Measurements from ENCODE around the gene AGTRAP. TPM values are rescaled to one million over a fixed set of nuclear protein-coding genes. Genes with fewer than 3 reads are reported as not detected.
A peak's percentile ranks its signal among the peaks of the same experiment; 100 is the strongest.

Gene AGTRAP
- total and polyA plus RNA-seq, 9 of the 15 experiments (the other 6 are each of a cell fraction or from before 2014, with no cell fraction given) = 26.8 to 105 (median 57.5) TPM

- Histone ChIP-seq H3K27me3 (ENCODE audit: control insufficient read depth in 2 of 2, insufficient read depth in 2 of 2, low read length in 2 of 2) (no peaks in the 10 kb centered on the region), H3K36me3 (ENCODE audit: control insufficient read depth, insufficient read depth, low read length) (no peaks in the 10 kb centered on the region), H3K4me3 (no peak overlapping the region), H3K9me1 (ENCODE audit: control insufficient read depth, insufficient read depth, low read length) (no peaks in the 10 kb centered on the region), H3K9me3 (replicated peaks; ENCODE audit: control insufficient read depth, insufficient read depth, low read depth, low read length) (no peaks in the 10 kb centered on the region), H2AFZ (ENCODE audit: low read depth, low read length) (no peak overlapping the region), H3K79me2 (ENCODE audit: control insufficient read depth, insufficient read depth, low read length) (no peaks in the 10 kb centered on the region), H3K4me1 (replicated peaks in 1 of 2; ENCODE audit: control insufficient read depth in 2 of 2, insufficient read depth in 2 of 2, low read length in 2 of 2) (peaks cover 5 to 22% of the 10 kb centered on the region in 2 experiments; a peak in 4 of 5 replicates), H3K9ac (ENCODE audit: insufficient read depth in 1 of 2, low read depth in 2 of 2, low read length in 2 of 2) (peak overlapping the region in 1 of 2 experiments; percentile 63; a peak in 2 of 4 replicates), H3K4me2 (ENCODE audit: insufficient read depth, low read length) (no peak overlapping the region), H3K27ac (ENCODE audit: extremely low read depth, low read depth, low read length) (no peak overlapping the region), H4K20me1 (replicated peaks; ENCODE audit: control insufficient read depth, insufficient read depth, low read length) (no peaks in the 10 kb centered on the region; the same call in 1 of the 2 replicates)
- ChIA-PET CTCF (ENCODE audit: low intra/inter-chr PET ratio) (no interaction called here), POLR2A (interaction anchor here (0.5 to 1.3 kb wide), 6 partner anchors 16 to 196 kb away, joined by 3 to 7 read pairs (median 3); no protein-coding TSS in a partner anchor)
- 68% methylated on average over 10 of the region's 11 CpGs for WGBS (ENCODE audit: insufficient coverage, low coverage, missing lambda C conversion rate)
- no TSS peak for BruUV-seq (replicated peaks)
- ATAC-seq (no peak), FAIRE-seq (no peak), DNase-seq (ENCODE audit: extremely low read depth in 1 of 4, low spot score in 3 of 4) (no peak)
- in situ Hi-C loops (cut with MboI) (no loop called here), intact Hi-C loops (cut with micrococcal nuclease) (no loop called here)
- peak; percentile 27 to 60; a peak in 1 of 4 replicates for TF ChIP-seq KDM1A (IDR thresholded peaks at IDR 0.05)
- TF ChIP-seq CBX1 (IDR thresholded peaks at IDR 0.05; ENCODE audit: low read depth) = peak; percentile 75; the same call in 1 of the 2 replicates
- no peak for TF ChIP-seq BRCA1 (IDR thresholded peaks at IDR 0.05)
- no peak for TF ChIP-seq BRCA1 (CRISPR knock-in tag; IDR thresholded peaks at IDR 0.05)
- TF ChIP-seq ZSCAN32 (CRISPR knock-in tag; IDR thresholded peaks at IDR 0.05) = no peak
- TF ChIP-seq FUS (optimal IDR thresholded peaks at IDR 0.05; ENCODE audit: low read depth, low read length) = no peak
- no peak for TF ChIP-seq HNRNPLL (IDR thresholded peaks at IDR 0.05; ENCODE audit: low read depth, low read length, poor library complexity, severe bottlenecking)
- TF ChIP-seq ZNF518B (CRISPR knock-in tag; IDR thresholded peaks at IDR 0.05) = no peak
- peak; percentile 55 for TF ChIP-seq ZFP36 (IDR thresholded peaks at IDR 0.05; ENCODE audit: low read depth, low read length, partially characterized antibody)
- TF ChIP-seq FOXA3 (CRISPR knock-in tag; conservative IDR thresholded peaks at IDR 0.05 in 1 of 2, IDR thresholded peaks at IDR 0.05 in 1 of 2) = 0 out of 4 replicates have a peak, but pooled peaks of 1 of the 2 experiments have one; percentile 24
- TF ChIP-seq CHD2 (IDR thresholded peaks at IDR 0.05; ENCODE audit: low read depth, low read length) = no peak
- TF ChIP-seq GABPB1 (CRISPR knock-in tag; IDR thresholded peaks at IDR 0.05) = no peak
- TF ChIP-seq HNRNPH1 (optimal IDR thresholded peaks at IDR 0.05; ENCODE audit: low read depth, low read length) = no peak
- peak; percentile 72; the same call in 1 of the 2 replicates for TF ChIP-seq SMARCA5 (IDR thresholded peaks at IDR 0.05)
- no peak for TF ChIP-seq LARP7 (IDR thresholded peaks at IDR 0.05)
- no peak for TF ChIP-seq ZBTB9 (CRISPR knock-in tag; IDR thresholded peaks at IDR 0.05)
- TF ChIP-seq RCOR1 (IDR thresholded peaks at IDR 0.05; ENCODE audit: borderline replicate concordance in 1 of 2, low read depth in 2 of 2, low read length in 2 of 2) = peak in 1 of 2 experiments; percentile 52; a peak in 1 of 4 replicates
- no peak for TF ChIP-seq BCL6 (CRISPR knock-in tag; IDR thresholded peaks at IDR 0.05)
- TF ChIP-seq ADNP (tag; IDR thresholded peaks at IDR 0.05) = 0 out of 2 replicates have a peak, but pooled peaks have one; percentile 51
- TF ChIP-seq ZNF778 (CRISPR knock-in tag; IDR thresholded peaks at IDR 0.05) = no peak
Measured at GRCh38 chr1:11771481-11772043, 35.6 kb downstream of the AGTRAP start.
